Amniotic stem cell (primary cell): ENCODE data around the gene LCORL.
"Not testable (repeated sequence)": the region's sequence is repeated elsewhere in the genome, so short reads cannot be mapped to it uniquely, and the experiment has no call there.

Experiments used
- DNase-seq: peaks from one replicate; lab custom pipeline; 2025; lab: John Stamatoyannopoulos, UW

LCORL gene

GRCh38 chr4:18021720-18022571, at the start of gene LCORL:
LCORL (minus strand) TSS chr4:18021755; CDS start chr4:18021751, 4 bp downstream.
- peak; percentile 93 for DNase-seq

GRCh38 chr4:18069810-18070209, 48.3 kb upstream of the LCORL start:
- no peak for DNase-seq

GRCh38 chr4:18067031-18067430, 45.5 kb upstream of the LCORL start:
- no peak for DNase-seq

- no peak for DNase-seq
Observed at GRCh38 chr4:18063079-18063478, 41.5 kb upstream of the LCORL start.

- no peak for DNase-seq
Observed at GRCh38 chr4:18057821-18058533, 36.4 kb upstream of the LCORL start.

- no peak for DNase-seq
Observed at GRCh38 chr4:18056030-18056429, 34.5 kb upstream of the LCORL start.

GRCh38 chr4:18052158-18052557, 30.6 kb upstream of the LCORL start:
- DNase-seq = no peak

GRCh38 chr4:18051281-18051680, 29.7 kb upstream of the LCORL start:
- DNase-seq = no peak

- no peak for DNase-seq
Observed at GRCh38 chr4:18050448-18050847, 28.9 kb upstream of the LCORL start.

DNA sequence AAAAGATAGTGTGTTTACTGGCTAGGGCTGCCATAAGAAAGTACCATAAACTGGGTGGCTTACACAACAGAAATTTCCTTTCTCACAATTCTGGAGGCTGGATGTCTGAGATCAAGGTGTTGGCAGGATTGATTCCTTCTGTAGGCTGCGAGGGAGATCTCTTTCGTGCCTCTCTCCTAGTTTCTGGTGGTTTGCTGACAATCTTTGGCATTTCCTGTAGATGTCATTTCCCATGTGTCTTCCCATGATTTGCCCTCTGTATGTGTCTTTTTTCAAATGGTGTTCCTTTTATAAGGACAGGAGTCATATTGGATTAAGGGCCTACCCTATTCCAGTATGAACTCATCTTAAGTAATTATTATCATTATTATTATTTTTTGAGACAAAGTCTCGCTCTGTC, 27.9 kb upstream of the LCORL start:
- no peak for DNase-seq

- DNase-seq = no peak
Observed at GRCh38 chr4:18042754-18043153, 21.2 kb upstream of the LCORL start.

- no peak for DNase-seq
Observed at GRCh38 chr4:18042012-18042411, 20.5 kb upstream of the LCORL start.

GRCh38 chr4:18041114-18041513, 19.6 kb upstream of the LCORL start:
- DNase-seq = no peak

DNA sequence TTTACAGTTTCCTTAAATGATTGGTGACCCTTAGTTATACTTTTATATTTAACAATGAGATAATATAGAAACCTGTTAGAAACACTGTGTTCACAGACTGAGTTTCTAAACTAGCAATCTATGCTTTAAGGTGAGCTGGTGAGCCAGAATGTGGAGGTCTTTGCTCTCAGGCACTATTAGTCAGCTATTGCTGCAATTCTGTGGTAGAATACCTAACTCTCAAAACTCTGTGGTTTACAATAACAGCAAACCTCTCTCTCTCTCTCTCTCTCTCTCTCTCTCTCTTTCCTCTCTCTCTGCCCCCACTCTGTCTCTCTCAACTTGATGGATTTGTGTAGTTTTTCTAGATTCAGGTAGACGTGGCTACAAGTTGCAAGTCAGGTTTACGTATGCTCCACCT, 17.6 kb upstream of the LCORL start:
- DNase-seq = no peak

GRCh38 chr4:18036369-18036768, 14.8 kb upstream of the LCORL start:
- not testable (repeated sequence) for DNase-seq

DNA sequence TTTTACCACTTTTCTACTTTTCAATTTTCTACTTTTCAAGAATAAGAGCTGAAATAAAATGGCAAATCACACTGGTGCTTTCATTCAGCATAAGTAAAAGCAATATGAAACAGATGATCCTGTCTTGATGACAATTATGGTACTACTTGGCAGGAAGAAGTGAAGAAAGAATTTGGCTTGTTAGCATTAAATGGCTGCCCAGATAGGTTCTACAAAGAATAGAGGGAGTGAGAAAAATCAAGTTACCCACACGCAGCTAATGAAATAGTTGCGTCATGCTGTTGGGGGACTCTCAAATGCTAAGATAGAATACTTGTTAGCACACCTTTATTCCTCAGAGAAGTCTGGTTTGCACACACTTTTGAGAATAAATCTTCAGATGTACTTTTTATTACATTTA, 12.5 kb upstream of the LCORL start:
- DNase-seq = no peak

GRCh38 chr4:18033111-18034085, 11.8 kb upstream of the LCORL start:
- no peak for DNase-seq

DNA sequence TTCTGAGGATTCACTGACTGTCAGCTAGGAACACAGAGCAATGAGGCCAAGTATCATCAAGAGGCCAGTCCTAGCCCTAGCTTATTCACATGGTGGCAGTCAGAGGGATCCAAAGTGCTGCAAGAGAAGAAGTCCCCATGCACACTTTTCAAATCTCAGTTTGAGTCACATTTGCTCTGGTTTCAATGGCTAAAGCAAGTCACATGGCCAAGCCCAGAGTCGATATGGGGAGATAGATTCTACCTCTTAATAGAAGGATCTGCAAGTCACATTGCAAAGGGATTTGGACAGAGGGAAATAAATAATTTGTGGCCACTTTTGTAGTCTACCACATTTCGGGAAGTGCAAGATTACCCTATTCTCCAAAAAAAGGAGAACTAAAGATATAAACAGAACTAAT, 3.7 kb upstream of the LCORL start:
- DNase-seq = no peak

GRCh38 chr4:18022572-18023050, 1.1 kb upstream of the LCORL start:
- DNase-seq = no peak

GRCh38 chr4:18021470-18021719, 160 bp downstream of the LCORL start:
- DNase-seq = no peak

DNA sequence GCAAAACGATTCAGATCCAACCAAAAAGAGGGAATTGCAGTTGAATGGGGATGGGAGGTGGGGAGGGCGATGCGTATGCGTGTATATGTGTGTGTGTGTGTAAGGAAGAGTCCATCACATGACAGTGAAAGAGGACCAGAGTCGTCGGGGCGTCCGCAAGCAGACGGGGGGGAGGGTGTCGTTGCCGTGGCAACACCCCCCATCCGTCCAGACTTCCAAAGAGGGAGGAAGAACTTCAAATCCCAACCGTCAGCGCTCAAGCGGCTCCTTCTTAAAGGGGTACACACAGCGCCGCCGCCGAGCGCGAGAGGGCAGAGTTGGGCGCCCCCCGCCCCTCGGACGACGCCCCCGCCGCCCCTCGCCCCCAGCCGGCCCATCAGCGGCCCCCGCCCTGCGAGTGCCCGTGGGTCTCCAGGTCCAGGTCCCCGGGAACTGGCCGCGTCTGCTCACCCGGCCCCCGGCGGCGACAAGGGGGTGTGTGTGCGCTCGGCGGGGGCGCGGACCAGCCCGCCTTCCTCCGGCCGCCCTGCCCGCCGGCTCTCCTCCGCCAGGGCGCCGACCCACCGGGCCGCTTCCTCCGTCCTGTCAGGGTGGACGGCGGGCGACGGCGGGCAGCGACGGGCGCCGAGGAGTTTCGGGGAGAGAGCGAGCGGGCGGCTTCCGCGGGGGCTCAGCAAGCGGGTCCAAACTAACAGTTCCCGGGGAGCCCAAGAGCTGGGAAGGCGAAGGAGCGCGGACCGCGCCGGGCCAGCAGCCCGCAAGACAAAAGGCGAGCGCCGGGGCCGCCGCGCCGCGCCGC, 685 bp downstream of the LCORL start:
- DNase-seq = peak; percentile 42
